GM19455 (cell line): ENCODE measurements around the gene XAB2.
"Not testable (repeated sequence)": the region's sequence is repeated elsewhere in the genome, so short reads cannot be mapped to it uniquely, and the experiment has no call there.

Experiments used
- ATAC-seq: cut with Tn5 transposase; IDR thresholded peaks from one replicate; pipeline ENCODE4 v1.9.1; 2021; ENCODE audit not compliant: unreplicated experiment

Gene XAB2

DNA sequence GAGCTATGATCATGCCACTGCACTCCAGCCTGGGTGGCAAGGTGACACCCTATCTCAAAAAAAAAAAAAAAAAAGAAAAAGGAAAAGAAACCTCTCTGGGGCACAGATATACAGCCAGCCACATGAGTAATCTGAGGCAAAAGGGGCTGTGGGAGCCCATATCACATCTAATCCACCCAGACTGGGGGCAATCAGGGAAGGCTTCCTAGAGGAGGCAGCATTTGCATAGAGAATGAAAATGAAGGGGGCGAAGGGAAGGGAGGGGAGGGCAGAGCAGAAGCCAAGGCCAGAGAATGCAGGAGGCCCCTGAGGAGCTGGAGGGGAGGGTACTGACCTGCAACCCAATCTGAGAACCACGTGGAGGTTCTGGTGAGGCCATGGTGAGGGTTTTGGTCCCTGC lies 20.8 kb upstream of the XAB2 start:
- ATAC-seq: no peak

DNA sequence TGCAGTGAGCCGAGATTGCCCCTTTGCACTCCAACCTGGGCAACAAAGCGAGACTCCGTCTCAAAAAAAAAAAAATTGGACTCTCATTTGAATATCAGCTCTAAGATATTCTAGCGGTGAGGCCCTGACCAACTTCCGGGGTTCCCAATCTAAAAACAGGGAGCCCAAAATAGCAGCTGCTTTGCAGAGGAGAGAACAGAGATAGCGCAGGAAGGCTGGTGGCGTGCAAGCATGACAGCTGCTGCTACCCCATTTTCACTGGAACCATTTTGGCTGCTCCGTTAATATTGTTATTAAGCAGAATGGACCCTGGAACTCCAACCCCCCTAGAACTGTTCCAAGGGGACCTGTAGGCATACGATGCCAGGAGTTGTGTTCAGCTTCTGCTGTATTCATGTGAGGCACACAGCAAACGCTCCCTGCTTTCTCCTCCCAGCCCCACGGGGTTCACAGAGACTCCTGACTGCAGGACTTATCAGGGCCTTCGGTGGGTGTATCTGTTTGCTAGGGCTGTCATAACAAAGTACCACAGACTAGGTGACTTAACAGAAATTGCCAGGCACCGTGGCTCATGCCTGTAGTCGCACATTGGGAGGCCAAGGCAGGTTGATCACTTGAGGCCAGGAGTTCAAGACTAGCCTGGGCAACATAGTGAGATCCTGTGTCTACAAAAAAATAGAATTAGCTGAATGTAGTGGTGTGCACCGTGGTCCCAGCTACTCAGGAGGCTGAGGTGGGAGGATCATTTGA lies 19.1 kb upstream of the XAB2 start:
- ATAC-seq: no peak

DNA sequence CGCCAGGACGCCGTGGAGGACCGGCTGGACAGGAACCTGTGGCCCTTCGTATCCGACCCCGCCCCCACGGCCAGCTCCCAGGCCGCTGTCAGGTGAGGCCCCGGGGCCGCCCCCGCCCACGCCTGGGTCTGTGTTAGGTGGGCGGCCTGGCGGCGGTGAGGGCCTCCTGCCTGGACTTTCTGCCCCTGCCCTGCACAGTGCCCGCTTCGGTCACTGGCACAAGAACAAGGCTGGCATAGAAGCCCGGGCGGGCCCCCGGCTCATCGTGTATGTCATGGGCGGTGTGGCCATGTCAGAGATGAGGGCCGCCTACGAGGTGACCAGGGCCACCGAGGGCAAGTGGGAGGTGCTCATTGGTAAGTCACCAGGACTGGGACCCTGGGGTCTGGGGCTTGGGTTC lies 17.8 kb upstream of the XAB2 start:
- no peak for ATAC-seq

DNA sequence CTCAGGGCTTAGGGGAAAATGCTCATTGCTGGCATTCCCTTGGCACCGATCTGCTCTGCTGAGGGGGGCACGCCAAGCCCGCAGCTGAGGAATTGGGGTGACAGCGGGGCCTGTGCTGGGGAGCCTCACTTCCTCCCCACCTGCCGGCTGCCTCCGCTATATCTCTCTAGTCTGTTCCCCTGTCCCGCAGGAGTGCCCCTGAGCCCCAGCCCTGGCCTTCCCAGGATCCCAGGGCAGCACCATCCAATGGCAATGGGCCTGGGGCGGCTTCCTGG lies 17.0 kb upstream of the XAB2 start:
- ATAC-seq: no peak

DNA sequence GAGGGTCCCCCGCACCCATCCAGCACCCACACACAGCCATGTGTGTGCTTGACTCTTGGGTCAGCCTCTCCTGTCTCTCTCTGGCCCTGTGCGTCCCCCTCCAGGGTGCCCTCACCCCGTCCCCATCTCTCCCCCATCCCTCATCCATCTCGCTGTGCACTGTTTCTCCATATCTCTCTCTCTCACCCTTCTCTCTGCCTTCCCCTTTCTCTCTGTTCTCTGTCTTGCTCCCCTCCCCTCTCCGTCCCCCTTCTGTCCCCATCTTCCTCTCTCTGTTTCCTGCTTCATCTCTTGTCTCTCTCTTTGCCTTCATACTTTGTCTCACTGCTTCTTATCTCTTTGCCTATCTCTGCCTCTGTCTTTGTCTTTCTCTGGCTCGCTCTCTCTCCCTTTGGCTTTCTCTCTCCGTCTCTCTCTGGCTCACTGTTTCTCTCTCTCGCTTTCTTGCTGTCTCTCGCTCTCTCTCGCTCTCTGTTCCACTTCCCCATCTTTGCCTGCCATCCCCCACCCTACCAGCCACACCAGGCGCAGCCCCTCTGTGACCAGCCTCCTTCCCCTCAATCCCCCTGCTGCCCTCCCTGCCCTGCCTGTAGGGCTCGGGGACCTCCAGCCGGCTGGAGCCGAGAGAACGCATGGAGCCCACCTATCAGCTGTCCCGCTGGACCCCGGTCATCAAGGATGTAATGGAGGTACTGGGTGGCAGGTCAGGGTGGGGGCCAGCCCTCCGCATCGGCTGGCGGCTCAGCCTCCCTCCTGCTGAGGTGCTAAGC lies 16.5 kb upstream of the XAB2 start:
- ATAC-seq: no peak

DNA sequence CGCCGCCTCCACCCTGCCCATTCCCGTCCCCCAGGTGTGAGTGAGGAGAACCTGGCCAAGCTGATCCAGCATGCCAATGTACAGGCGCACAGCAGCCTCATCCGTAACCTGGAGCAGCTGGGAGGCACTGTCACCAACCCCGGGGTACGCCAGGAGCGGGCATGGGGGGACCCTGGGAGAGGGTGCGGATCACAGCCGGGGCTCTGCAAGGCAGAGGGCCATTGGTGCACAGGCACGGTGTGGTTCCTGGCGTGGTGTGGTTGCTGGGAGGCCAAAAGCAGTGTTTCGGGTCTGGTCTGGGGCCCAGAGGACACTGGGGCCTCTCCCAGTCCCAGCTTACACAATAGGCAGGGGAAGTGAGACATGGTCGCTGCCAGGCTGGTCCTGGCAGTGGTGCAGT lies 15.8 kb upstream of the XAB2 start:
- ATAC-seq: no peak

DNA sequence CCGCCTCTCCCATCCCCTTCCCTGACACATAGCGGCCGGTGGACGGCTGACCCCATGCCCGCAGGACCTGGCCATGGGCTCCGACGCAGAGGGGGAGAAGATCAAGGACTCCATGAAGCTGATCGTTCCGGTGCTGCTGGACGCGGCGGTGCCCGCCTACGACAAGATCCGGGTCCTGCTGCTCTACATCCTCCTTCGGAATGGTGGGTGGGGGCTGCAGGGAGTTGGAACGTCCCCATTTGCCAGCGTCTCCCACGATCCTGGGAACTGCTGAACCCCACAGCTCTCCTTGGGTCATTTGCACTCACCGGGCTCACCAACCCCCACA lies 15.2 kb upstream of the XAB2 start:
- no peak for ATAC-seq

DNA sequence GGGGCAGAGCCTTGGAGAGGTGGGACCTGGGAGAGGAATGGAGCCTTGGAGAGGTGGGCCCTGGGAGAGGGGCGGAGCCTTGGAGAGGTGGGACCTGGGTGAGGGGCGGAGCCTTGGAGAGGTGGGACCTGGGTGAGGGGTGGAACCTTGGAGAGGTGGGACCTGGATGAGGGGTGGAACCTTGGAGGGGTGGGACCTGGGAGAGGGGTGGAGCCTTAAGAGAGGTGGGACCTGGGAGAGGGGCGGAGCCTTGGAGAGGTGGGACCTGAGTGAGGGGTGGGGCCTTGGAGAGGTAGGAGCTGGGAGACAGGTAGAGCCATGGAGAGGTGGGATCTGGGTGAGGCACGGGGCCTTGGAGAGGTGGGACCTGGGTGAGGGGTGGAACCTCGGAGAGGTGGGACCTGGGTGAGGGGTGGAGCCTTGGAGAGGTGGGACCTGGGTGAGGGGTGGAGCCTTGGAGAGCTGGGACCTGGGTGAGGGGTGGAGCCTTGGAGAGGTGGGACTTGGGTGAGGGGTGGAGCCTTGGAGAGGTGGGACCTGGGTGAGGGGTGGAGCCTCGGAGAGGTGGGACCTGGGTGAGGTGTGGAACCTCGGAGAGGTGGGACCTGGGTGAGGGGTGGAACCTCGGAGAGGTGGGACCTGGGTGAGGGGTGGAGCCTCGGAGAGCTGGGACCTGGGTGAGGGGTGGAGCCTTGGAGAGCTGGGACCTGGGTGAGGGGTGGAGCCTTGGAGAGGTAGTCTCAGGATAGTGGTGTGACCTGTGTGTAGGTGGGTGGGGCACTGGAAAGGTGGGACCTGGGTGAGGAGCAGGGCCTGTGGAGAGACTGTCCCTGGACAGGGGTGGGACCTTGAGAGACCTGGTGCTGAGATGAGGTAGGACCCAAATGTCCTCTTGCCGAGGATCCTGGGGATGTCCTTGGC lies 14.5 kb upstream of the XAB2 start:
- not testable (repeated sequence) for ATAC-seq

DNA sequence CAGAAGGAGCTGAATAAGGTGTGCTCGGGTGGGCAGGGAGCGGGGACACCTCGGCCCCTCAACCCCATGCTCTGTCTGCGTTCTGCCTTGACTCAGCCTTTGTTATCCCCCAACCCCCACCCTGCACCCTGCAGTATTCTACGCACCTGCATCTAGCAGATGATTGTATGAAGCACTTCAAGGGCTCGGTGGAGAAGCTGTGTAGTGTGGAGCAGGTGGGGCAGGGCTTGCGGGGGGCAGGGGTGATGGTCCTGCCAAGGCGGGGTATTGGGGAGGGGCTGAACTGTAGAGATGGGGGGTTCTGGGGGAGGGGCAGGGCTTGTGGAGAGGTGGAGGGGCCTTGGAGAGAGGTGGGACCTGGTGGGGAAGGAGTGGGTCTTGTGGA lies 13.7 kb upstream of the XAB2 start:
- no peak for ATAC-seq

DNA sequence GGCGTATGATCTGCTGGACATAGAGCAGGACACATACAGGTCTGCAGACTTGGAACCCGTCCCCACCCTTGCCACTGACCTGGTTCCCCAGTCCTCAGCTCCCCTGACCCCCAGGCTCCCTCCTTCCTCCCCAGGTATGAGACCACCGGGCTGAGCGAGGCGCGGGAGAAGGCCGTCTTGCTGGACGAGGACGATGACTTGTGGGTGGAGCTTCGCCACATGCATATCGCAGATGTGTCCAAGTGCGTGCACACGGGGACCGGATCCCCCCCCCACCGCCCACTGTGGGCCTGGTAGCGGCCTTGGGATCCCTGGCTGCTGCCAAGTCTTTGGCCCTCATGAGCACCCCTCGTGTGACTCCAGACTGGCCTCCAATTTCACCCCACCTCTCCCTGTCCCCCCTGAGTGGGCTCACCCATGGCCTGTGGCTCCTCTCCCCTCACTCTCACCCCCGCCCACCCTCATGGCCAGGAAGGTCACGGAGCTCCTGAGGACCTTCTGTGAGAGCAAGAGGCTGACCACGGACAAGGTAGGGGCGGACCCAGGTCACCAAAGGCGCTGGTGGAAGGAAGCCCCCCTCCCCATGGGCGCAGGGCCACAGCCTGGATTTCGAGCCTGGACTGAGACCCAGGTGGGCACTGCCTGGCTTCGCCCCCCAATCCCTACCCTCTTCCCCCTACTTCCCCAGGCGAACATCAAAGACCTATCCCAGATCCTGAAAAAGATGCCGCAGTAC lies 13.1 kb upstream of the XAB2 start:
- ATAC-seq: no peak

DNA sequence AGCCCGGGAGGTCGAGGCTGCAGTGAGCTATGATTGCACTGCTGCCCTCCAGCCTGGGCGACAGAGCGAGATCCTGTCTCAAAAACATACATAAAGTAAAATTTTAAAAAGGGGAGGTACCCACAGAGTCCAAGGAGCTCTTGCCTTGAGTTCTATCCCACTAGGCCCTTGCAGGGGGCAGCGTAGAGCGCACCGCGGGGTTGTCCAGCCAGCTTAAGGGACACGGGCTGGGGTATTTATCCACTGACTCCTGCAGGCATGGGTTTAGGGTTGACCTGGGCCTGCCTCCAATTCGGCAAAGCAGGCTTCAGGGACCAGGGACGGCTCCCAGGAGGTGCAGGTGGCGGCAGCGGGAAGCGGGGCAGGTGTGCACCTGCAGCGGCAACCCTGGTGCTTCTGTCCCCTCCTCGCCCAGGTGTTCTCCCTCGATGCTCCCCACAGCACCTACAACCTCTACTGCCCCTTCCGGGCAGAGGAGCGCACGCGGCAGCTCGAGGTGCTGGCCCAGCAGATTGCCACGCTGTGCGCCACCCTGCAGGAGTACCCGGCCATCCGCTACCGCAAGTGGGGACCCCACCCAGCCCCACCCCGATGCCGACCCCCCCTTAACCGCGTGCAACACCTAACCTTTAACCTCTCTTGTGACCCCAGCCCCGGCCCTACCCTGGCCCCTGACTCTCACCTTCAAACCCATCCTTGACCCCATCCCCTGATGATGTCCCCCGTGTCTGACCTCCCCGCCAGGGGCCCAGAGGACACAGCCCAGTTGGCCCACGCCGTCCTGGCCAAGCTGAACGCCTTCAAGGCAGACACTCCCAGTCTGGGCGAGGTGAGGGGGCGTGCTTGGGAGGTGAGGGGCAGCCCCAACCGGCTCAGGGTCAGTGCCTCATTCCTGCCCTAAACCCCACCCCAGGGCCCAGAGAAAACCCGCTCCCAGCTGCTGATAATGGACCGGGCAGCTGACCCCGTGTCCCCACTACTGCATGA lies 12.2 kb upstream of the XAB2 start:
- no peak for ATAC-seq

DNA sequence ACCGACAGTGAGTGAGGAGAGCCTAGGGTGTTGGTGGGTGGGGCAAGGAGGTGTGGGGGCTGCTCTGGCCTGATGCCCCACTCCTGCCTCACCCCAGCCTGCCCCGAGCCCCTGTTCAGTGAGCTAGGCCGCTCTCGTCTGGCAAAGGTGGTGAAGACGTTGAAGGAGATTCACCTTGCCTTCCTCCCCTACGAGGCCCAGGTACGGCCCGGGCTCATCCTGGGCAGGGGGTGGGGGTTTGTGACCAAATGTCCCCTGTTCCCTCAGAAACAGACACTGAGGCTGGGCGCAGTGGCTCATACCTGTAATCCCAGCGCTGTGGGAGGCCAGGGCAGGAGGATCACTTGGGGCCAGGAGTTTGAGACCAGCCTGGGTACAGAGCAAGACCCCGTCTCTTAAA lies 11.5 kb upstream of the XAB2 start:
- no peak for ATAC-seq

DNA sequence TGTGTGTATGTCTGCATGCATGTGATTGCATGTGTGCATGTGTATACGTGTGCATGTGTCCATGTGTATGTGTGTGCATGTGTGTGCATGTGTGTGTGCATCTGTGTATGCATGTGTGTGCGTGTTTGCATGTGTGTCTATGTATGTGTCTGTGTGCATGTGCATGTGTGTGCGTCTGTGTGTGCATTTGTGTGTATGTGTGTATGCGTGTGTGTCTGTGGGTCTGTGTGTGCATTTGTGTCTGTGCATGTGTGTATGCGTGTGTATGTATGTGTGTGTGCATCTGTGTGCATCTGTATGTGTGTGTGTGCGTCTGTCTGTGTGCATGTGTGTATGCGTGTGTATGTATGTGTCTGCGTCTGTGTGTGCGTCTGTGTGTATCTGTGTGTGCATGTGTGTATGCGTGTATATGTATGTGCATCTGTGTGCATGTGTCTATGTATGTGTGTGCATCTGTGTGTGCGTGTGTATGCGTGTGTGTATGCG lies 10.6 kb upstream of the XAB2 start:
- ATAC-seq: no peak

DNA sequence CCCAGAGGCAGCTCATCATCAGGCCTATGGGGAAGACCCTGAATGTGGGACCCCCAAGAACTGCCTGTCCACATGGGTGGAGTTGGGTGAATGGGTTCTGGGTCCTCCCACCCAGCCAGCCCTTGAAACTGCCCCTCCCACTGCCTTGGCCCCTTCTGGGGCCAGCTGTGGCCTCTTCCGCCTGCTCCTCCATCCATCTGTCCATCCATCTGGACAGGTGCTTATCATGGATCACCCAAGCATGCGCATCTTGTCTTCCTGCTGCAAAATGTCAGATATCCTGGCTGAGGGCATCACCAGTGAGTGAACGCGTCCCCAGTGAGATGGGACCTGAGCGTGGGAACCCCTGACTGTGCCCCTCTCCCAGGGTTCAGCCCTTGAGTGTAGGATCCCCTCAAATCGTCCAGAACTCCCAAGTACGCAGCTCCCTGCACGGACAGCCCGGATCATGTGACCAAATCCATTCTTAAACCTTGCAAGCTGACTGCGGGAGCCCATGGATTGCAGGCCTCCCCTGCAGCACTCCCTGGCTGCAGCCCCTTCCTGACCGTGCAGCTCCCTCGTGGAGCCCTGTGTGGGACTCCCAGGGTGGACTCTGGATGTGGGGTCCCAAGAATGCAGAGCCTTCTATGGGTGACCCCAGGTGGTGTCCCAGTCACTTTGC lies 9.6 kb upstream of the XAB2 start:
- ATAC-seq: no peak

DNA sequence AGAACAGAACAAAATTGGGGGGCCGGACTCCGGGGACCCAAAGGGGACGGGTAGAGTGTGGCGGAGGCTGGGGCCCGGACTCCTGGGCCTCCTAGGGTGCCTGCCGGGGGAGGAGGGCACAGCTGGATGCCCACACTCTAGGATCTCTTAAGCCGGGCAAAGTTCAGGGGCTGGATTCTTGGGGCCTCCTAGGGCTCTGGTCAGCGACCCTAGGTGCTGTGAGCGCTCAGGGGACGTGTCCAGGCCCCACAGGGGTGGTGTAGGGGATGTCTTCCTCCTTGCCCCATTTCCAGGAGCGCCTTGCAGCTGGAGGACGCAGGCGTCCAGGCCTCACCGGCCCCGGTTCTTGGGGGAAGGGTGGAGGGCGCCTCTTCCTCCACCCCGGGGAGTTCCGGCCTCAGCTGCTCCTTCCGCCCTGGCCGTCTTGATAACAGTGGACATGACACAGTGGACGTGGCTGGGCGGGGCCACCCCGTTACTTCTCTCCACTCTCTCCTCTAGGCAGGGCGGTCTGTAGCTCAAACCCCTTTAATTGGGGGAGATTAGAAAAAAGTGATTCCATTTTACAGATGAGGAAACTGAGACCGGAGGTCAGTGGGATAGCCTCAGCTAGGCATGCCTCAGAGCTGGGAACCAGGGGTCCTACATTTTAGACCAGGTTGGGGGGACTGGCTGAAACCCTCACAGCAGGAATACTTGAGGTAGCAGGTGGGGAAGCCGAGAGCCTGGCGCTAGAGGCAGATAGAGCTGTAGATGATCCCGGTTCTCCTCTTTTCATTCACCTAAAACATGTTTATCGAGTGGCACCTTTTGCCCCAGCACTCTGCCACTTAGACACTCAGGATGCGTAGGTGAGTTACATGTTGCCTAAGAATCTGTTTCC lies 8.3 kb upstream of the XAB2 start:
- no peak for ATAC-seq

DNA sequence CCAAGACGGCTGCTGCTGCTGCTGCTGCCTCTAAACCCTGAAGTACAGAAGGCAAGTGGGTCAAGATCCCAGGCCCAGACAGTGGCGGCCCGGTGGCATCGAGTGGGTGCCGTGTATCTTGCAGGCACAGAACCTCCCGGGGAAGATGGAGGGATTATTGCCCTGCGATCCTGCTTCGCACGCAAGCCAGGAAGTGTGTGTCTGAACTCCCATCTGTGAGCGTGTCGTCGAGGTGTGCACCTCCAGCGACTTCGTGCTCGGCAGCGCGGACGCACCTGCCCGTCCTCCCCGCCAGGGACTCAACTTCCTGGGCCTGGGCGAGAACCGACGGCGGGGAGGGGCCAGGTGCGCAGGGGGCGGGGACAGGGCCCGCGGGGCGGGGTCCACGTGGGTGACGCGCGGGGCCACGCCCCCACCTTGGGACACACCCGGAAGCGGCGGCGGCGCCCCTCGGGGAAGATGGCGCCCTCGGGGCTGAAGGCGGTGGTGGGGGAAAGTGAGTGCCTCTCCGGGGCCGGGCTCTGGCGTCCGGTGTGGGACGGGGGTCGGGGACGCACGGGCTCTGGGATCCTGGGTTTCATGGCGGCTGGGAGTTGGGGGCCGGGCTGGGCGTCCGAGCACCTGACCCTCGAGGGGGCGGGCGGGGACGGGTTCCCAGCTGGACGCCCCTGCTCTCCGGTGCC lies 7.5 kb upstream of the XAB2 start, which contains the start of gene STXBP2:
Gene STXBP2, plus strand, starts transcription at position 420 of the 683 bp plus-strand sequence. Its CDS starts 40 bp downstream, at position 460.
- peak; percentile 69 for ATAC-seq

DNA sequence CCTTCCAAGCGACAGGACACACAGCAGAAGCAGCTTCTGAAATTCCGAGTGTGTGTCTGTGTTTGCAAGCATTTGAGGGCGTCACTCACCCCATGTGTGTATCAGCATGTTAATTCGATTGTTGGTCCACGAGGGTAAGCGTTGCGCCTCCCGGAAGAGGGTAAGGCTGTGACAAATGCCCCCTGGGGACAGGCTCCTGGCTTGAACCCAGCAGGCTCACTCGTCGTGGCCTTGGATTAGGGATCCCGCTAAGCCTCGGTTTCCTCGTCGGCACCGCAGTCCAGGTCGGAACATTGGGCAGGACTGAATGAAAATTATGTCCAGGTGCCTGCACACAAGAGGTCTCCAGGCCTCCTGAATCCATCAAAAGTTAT lies 7.0 kb upstream of the XAB2 start:
- no peak for ATAC-seq

DNA sequence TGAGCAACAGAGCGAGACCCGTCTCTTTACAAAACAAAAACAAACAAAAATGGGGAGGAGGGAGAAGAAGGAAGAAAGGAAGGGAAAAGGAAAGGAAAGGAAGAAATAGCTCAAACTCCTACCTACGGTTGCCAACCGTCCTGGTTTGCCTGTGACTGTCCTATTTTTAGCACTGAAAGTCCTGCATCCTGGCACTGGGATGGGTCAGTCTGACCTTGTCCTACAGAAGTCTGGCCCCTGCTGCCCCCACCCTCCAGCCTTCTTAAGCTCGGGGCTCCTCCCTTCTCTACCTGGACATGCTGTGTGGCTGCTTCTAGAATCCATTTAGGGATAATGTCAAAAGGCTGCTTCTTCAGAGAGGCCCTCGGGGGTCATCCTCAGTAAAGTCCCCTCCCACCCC lies 6.3 kb upstream of the XAB2 start:
- no peak for ATAC-seq
